Peyer's patch (tissue), 4 donors: ENCODE measurements around the gene PLK3. TPM values are rescaled to one million over a fixed set of nuclear protein-coding genes. Genes with fewer than 3 reads are reported as not detected.

Experiments used
- DNase-seq, 3 donors: peaks; one replicate each; pipeline ENCODE4 v3.0.0-alpha.2; 2017 to 2019
- H3K27ac ChIP-seq, 4 donors: fragments of 200-600 bp; sonication (generic); one replicate each; pipeline ENCODE4 v1.5.1; 2016 to 2019
- H3K27me3 ChIP-seq, 2 donors: fragments of 200-600 bp; sonication (generic); one replicate each; pipeline ENCODE4 v1.5.1; 2019
- H3K36me3 ChIP-seq, 3 donors: fragments of 200-600 bp; sonication (generic); one replicate each; pipeline ENCODE4 v1.5.1; 2016 to 2019
- H3K4me1 ChIP-seq, 4 donors: fragments of 200-600 bp; sonication (generic); one replicate each; pipeline ENCODE4 v1.5.1; 2016 to 2019
- H3K4me3 ChIP-seq, 4 donors: fragments of 200-600 bp; sonication (generic); 1 replicate in 3 of 4; 2 replicates in 1 of 4; pipeline ENCODE4 v1.5.1; 2016 to 2019; ENCODE audit warnings: mild to moderate bottlenecking in 1 of 4
- H3K9me3 ChIP-seq, 4 donors: fragments of 200-600 bp; sonication (generic); one replicate each; pipeline ENCODE4 v1.5.1; 2016 to 2019; ENCODE audit warnings: mild to moderate bottlenecking in 1 of 4
- CTCF ChIP-seq, 6 experiments: fragments of 450-650 bp in 4 of 6; fragments of 200-600 bp in 2 of 6; sonication (generic) in 1 of 6; IDR thresholded peaks; one replicate each; pipeline ENCODE4 v1.5.1; 2017 to 2019; ENCODE audit warnings: antibody characterized with exemption in 6 of 6, mild to moderate bottlenecking in 3 of 6, moderate library complexity in 1 of 6
- POLR2A ChIP-seq, 2 donors: fragments of 450-650 bp; IDR thresholded peaks; one replicate each; pipeline ENCODE4 v1.5.1; 2017; ENCODE audit warnings: antibody characterized with exemption in 2 of 2, mild to moderate bottlenecking in 2 of 2, moderate library complexity in 2 of 2
- total RNA-seq, 4 donors: library from RNA; depleted of rRNA; stranded (reverse); fragments of >200 nt; gene quantifications; one replicate each; pipeline ENCODE4 v1.1.0, GENCODE V29; 2016

PLK3 gene
- total RNA-seq, 4 donors from 2014 or later, result 7.7 to 28.1 (median 23.5) TPM

- peak overlapping the region in 3 of 4 donors; percentile 15 to 89 (median 52) for H3K27ac ChIP-seq
- TF ChIP-seq POLR2A (IDR thresholded peaks at IDR 0.05) (no peak), CTCF (IDR thresholded peaks at IDR 0.05) (no peak)
These were observed 14.6 kb upstream of the PLK3 start for GRCh38 chr1:44785501-44786137.

GRCh38 chr1:44786138-44786840 is 13.9 kb upstream of the PLK3 start:
- Histone ChIP-seq H3K27me3 (no peaks in the 10 kb centered on the region), H3K27ac (peak overlapping the region; percentile 15 to 89 (median 52)), H3K4me1 (peaks cover 0 to 31% (median 25%) of the 10 kb centered on the region in 4 donors), H3K4me3 (peak overlapping the region; percentile 36 to 61 (median 56)), H3K9me3 (no peaks in the 10 kb centered on the region), H3K36me3 (peaks cover 0 to 2% (median 0%) of the 10 kb centered on the region in 3 donors)
- peak; percentile 73 to 90 (median 86) for DNase-seq
- TF ChIP-seq CTCF (IDR thresholded peaks at IDR 0.05) (peak; percentile 97 to 99 (median 99)), POLR2A (IDR thresholded peaks at IDR 0.05) (no peak)

More at GRCh38 chr1:44785501-44786137, 14.6 kb upstream of the PLK3 start:
- H3K4me3 ChIP-seq, result peak overlapping the region; percentile 36 to 61 (median 56)
- no peak for DNase-seq
- H3K27me3 ChIP-seq, result no peaks in the 10 kb centered on the region
- no peaks in the 10 kb centered on the region for H3K9me3 ChIP-seq
- H3K36me3 ChIP-seq, result peaks cover 0 to 9% (median 0%) of the 10 kb centered on the region in 3 donors
- peaks cover 0 to 31% (median 25%) of the 10 kb centered on the region in 4 donors for H3K4me1 ChIP-seq

- no peak for TF ChIP-seq POLR2A (IDR thresholded peaks at IDR 0.05)
- no peak for TF ChIP-seq CTCF (IDR thresholded peaks at IDR 0.05)
- Histone ChIP-seq H3K9me3 (no peaks in the 10 kb centered on the region), H3K27me3 (no peaks in the 10 kb centered on the region), H3K4me3 (peak overlapping the region in 1 of 4 donors; percentile 58), H3K27ac (peak overlapping the region; percentile 15 to 89 (median 52)), H3K36me3 (no peaks in the 10 kb centered on the region), H3K4me1 (peaks cover 0 to 31% (median 25%) of the 10 kb centered on the region in 4 donors)
- no peak for DNase-seq
These were observed 13.2 kb upstream of the PLK3 start for GRCh38 chr1:44786841-44787426.

GRCh38 chr1:44787506-44787905 is 12.7 kb upstream of the PLK3 start:
- Histone ChIP-seq H3K9me3 (no peaks in the 10 kb centered on the region), H3K4me3 (no peak overlapping the region), H3K27me3 (no peaks in the 10 kb centered on the region), H3K36me3 (no peaks in the 10 kb centered on the region), H3K27ac (peak overlapping the region in 1 of 4 donors; percentile 25), H3K4me1 (peaks cover 0 to 31% (median 25%) of the 10 kb centered on the region in 4 donors)
- DNase-seq, result no peak
- no peak for TF ChIP-seq POLR2A (IDR thresholded peaks at IDR 0.05)
- no peak for TF ChIP-seq CTCF (IDR thresholded peaks at IDR 0.05)

GRCh38 chr1:44788120-44788860 is 11.9 kb upstream of the PLK3 start, which contains the start of gene BEST4:
Gene BEST4 (minus strand): TSS chr1:44788170. CDS start chr1:44787705, 465 bp downstream.
- H3K27ac ChIP-seq, result peak within 1 kb of the TSS in 1 of 4 donors; percentile 25

More at GRCh38 chr1:44788120-44788860, 11.9 kb upstream of the PLK3 start, which contains the start of gene BEST4:
- H3K9me3 ChIP-seq, result no peaks in the 10 kb centered on the region
- no peaks in the 10 kb centered on the region for H3K27me3 ChIP-seq
- no peaks in the 10 kb centered on the region for H3K36me3 ChIP-seq
- H3K4me3 ChIP-seq, result no peak within 1 kb of the TSS
- TF ChIP-seq CTCF (IDR thresholded peaks at IDR 0.05) (no peak), POLR2A (IDR thresholded peaks at IDR 0.05) (no peak)
- DNase-seq, result no peak
- peaks cover 0 to 31% (median 24%) of the 10 kb centered on the region in 4 donors for H3K4me1 ChIP-seq
